IPS-11a (cell line): ENCODE results near the gene TCF7L2.
A peak's percentile ranks its signal among the peaks of the same experiment; 100 is the strongest.

ENCODE experiments used
- H3K4me3 ChIP-seq: one replicate; pipeline ENCODE4 v1.5.1; 2013; ENCODE audit warnings: low read depth, low read length, control low read depth

The TCF7L2 gene

DNA sequence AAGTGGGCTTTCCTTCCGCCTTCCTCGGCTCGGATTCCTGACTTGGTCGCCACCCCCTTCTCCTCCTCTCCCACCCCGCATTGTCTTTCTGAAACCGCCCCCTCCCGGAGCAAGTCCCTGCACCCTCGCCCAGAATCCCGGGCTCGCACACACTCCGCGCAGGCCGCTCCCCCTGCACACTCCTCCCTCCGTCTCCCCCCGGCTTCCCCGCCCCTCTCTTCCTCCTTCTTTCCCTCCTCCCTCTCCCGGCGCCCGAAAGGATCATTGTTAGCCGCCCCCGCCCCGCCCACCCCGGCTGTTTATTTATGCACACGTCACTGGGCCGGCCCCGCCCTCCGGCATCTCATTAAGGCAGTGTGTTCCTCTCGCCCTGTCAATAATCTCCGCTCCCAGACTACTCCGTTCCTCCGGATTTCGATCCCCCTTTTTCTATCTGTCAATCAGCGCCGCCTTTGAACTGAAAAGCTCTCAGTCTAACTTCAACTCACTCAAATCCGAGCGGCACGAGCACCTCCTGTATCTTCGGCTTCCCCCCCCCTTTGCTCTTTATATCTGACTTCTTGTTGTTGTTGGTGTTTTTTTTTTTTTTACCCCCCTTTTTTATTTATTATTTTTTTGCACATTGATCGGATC lies at the start of gene TCF7L2:
Gene TCF7L2 (plus strand): TSS at position 373 of the 633 bp plus-strand sequence. CDS start 510 bp downstream, outside the sequence.
- peak within 1 kb of the TSS; percentile 78 for H3K4me3 ChIP-seq

DNA sequence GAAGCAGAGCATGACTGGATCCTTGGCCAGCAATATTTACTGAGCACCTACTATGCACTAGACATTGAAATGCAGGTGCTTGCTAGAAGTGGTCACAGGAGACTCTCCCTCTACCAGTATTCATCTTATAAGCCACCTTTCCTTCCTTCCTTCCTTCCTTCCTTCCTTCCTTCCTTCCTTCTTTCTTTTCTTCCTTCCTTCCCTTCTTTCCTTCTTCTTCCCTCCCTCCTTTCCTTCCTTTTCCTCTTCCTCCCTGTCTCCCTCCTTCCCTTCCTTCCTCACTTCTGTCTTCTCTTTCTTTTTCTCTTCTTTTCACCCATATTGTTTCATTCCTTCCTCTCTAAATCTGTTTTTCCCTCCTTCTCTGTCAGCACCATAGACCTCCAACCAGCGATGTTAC lies 47.3 kb upstream of the TCF7L2 start:
- H3K4me3 ChIP-seq: no peak overlapping the region

DNA sequence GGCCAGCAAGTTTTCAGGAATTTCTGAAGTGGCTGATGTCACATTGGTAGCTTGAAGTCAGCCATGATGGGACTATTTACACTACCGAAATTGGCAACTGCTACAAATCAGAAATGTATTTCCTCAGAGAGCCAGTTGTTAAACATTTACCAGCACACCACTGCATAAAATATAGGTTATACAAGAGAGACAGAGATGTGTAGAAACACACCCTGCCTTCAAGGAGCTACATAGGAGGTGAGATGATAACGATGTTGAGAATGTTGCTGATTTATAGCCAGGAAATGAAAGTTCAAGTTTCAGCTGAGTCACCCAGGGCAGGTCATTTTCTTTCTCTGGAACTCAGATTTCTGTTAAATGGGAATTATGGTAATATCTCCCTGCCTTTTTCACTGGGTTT lies 46.0 kb upstream of the TCF7L2 start:
- no peak overlapping the region for H3K4me3 ChIP-seq

DNA sequence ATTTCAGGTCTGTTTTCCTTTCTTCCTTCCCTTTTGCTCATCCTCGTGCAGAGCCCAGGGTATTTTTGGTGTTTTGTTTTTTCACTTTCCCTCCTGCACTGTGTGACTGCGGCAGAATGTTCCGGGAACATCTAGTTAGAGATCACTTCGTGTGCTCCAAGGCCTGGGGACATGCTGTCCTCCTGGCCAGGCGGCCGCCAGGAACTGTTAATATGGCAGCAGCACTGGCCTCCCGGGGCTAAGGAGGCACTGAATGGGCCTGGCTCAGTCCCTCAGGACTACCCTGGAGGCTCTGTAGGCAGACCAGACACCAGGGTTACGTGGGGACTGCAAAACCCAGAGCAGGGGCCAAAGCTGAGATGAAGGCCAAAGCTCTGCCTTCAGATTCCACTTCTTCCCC lies 43.1 kb upstream of the TCF7L2 start:
- H3K4me3 ChIP-seq: no peak overlapping the region

- H3K4me3 ChIP-seq: no peak overlapping the region
Measured at GRCh38 chr10:112907893-112908292, 42.2 kb upstream of the TCF7L2 start.

- H3K4me3 ChIP-seq: no peak overlapping the region
Measured at GRCh38 chr10:112911206-112911605, 38.8 kb upstream of the TCF7L2 start.

- no peak overlapping the region for H3K4me3 ChIP-seq
Measured at GRCh38 chr10:112912410-112912928, 37.6 kb upstream of the TCF7L2 start.

DNA sequence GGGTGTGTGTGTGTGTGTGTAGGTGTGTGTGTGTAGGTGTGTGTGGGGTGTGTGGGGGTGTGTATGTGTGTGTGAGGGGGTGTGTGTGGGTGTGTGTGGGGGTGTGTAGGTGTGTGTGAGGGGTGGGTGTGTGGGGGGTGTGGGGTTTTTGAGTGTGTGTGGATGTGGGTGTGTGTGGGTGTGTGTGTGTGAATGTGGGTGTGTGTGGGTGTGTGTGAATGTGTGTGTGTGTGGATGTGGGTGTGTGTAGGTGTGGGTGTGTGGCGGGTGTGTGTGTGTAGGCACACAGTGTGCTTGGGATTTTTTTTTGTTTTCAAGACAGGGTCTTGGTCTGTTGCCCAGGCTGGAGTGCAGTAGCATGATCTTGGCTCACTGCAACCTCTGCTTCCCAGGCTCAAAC lies 36.8 kb upstream of the TCF7L2 start:
- no peak overlapping the region for H3K4me3 ChIP-seq

GRCh38 chr10:112913661-112914287 lies 36.3 kb upstream of the TCF7L2 start:
- no peak overlapping the region for H3K4me3 ChIP-seq

- no peak overlapping the region for H3K4me3 ChIP-seq
Measured at GRCh38 chr10:112914288-112914952, 35.6 kb upstream of the TCF7L2 start.

DNA sequence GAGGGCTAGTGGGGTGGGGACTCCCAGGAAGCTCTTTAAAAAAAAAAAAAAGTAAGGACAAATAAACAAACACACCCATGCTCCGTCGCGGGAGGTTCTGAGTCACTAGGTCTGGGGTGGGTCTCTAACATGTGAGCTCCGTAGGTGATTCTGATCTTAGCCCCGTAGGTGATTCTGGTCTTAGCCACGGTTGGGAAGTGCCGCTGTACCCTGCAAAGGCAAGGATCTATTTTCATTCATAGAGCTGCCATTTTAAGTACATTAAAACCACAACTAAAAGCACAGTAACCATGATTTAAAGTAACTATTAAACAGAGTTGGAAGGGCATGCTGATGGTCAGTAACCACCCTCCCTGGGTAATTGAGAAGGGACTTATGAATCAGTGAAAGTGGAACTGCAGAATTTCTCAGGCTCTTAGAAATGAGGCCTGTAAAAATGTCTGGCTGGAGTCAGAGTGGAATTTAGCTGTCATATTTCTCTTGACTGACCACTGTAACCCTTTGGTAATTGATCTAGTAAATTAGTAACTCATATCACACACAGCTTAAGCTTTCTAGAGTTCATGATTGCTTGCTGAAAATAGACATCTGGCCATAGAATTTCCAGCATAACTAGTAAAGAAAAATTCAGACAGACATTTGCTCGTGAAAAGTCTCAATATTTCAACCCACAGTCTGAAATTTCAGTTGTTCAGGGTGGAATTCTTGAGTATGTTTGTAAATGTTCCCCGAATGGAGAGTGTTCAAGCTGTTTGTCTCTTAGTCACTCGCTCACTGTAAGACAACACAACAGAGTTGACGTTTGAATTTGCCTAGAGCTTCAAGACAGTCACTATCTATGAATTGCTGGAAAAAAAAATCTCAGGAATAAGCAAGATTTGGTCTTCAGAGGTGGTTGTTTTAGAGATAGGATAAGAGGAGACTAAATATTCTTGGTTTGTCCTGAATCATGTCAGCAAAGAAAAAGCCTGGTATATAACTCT lies 34.2 kb upstream of the TCF7L2 start:
- no peak overlapping the region for H3K4me3 ChIP-seq

- no peak overlapping the region for H3K4me3 ChIP-seq
Measured at GRCh38 chr10:112917681-112918080, 32.4 kb upstream of the TCF7L2 start.

DNA sequence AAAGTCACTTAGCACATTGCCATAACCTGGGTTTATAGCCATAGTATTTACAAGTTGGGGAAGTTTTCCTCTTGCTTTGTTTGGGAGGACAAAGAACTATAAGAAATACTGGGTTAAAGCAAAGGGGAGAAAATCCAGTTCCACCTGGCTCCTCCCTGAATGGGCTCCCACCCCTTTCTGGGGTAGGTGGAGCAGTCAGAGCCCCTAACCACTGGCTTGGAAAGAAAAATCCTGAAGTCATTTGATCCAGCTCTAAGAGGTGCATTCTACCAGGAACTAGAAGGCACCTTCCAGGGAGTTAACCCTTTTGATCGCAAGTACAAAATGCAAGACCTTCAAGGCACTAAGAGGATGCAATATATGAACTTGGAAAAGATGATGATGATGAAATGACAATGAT lies 31.3 kb upstream of the TCF7L2 start:
- no peak overlapping the region for H3K4me3 ChIP-seq

DNA sequence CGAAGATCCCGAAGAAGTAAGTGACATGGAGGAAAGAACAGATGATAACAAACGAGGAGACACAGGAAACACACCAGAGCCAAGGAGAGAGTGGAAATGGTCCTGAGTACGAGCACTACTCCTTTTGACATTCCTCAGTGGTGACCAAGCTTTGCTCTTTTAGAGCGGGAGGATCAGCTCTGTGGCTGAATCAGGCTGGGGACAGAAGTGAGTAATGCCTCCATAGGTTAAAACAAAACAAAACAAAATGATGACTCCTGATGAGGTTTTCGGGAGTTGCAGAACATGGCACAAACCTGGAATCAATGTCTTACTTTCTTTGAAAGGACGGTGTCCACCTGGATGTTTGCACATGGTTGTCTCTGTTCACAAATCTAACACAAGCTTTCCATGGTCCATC lies 30.3 kb upstream of the TCF7L2 start:
- H3K4me3 ChIP-seq: no peak overlapping the region

DNA sequence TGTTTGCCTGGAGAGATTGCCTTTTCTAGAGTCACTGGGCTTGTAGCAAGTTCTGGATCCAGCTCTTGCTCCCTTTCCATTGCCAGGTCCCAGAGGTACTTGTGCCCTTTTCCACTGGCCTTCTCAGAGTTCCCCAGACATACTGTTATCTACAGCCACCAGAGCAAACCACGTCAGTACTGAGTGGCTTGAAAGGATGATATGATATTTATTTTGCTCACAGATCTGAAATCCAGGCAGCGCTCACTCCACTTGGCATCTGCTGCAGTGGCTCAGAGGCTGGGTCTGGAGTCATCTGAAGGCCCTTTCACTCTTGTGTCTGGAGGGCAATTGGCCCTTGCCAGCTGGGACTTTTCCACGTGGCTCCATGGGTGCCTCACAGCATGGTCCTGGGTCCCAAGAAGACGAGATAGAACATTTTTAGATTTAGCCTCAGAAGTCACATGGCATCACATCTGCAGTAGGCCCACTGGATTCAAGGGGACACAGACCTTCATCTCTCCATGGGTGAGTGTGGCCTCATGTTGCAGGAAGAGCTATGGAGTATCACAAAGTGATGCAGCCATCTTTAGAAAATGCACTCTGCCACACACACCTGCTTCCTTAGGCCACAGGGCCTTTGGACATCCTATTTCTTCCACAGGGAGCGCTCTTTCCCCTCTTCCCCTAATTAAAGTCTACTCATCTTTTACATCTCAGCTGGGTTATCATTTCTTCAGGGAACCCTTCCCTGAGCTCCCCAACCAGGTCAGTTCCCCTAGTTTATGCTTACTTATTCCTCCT lies 22.9 kb upstream of the TCF7L2 start:
- no peak overlapping the region for H3K4me3 ChIP-seq

- no peak overlapping the region for H3K4me3 ChIP-seq
Measured at GRCh38 chr10:112927980-112928379, 22.1 kb upstream of the TCF7L2 start.

- no peak overlapping the region for H3K4me3 ChIP-seq
Measured at GRCh38 chr10:112932658-112933057, 17.4 kb upstream of the TCF7L2 start.

- no peak overlapping the region for H3K4me3 ChIP-seq
Measured at GRCh38 chr10:112934193-112934592, 15.9 kb upstream of the TCF7L2 start.

- no peak overlapping the region for H3K4me3 ChIP-seq
Measured at GRCh38 chr10:112938808-112939482, 11.1 kb upstream of the TCF7L2 start.

DNA sequence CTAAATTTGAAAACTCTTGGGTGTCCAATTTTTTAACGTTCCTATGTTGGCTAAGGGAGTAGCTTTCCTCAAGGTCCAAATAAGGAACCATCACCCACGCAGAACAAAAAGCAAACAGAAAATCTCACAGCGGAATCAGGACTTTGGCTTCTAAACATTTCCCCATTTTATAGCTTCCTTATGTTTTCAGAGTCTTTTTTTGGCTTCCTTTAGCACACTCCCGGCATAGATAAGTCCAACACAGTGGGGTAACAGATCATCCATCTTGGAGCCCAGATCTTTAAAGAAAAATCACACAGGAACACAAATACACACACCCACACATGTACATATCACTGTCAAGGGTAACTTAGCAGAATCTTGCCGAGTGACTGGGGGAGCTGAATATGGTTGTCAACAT lies 4.2 kb upstream of the TCF7L2 start:
- H3K4me3 ChIP-seq: no peak overlapping the region
